22Rv1 (cell line): Measurements from ENCODE around the gene HS2ST1.
"Not testable (repeated sequence)": the region's sequence is repeated elsewhere in the genome, so short reads cannot be mapped to it uniquely, and the experiment has no call there.

ENCODE experiments used
- H3K27ac ChIP-seq: fragments of 450-650 bp; 2 replicates; pipeline ENCODE4 v1.5.1; 2017
- CTCF ChIP-seq: fragments of 450-650 bp; IDR thresholded peaks from 2 replicates; pipeline ENCODE4 v1.5.1; 2017; ENCODE audit warnings: mild to moderate bottlenecking
- ZFX ChIP-seq: fragments of 450-650 bp; IDR thresholded peaks from 2 replicates; pipeline ENCODE4 v1.6.1; 2017; ENCODE audit warnings: antibody characterized with exemption, borderline replicate concordance

Gene HS2ST1

DNA sequence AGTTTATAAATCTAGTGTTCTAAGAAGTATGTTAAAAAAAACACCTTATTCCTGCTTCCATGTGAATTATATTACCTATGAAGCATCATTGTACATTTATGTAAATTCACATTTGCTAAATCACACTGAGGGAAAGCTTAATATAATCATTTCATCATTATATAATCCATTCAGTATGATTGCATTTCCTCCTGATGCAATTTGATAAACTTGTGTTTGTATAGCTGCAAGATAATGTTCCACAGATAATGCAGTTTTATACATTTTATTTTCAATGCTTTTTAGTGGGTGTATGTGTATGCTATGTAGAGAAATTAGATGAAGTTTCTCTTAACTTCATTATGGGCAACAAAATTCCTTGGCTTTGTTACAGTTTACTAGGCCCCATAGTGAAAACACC lies 79.6 kb downstream of the HS2ST1 start:
- no peak overlapping the region for H3K27ac ChIP-seq
- TF ChIP-seq CTCF (no peak), ZFX (no peak)

- H3K27ac ChIP-seq: no peak overlapping the region
- TF ChIP-seq CTCF: no peak
- no peak for TF ChIP-seq ZFX
Observed at GRCh38 chr1:86997538-86997937, 83.1 kb downstream of the HS2ST1 start.

DNA sequence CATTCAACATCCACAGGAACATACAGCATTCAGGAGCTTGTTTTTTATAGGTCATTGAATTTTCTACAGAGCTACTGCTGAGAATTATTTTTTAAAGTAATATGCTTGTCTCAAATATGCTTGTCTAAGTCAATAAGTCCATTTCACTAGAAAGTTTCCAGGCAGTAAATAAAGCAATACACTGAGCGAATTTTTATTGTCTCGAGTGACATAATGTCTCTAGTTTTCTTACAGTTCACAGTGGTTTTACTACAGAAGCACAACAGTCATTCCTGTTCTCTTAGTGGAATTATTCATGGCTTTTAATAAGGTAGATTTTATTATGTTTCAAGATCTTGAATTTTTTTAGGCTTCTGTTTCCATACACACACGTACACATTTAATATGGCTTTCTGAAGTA lies 83.8 kb downstream of the HS2ST1 start:
- H3K27ac ChIP-seq: no peak overlapping the region
- no peak for TF ChIP-seq CTCF
- no peak for TF ChIP-seq ZFX

DNA sequence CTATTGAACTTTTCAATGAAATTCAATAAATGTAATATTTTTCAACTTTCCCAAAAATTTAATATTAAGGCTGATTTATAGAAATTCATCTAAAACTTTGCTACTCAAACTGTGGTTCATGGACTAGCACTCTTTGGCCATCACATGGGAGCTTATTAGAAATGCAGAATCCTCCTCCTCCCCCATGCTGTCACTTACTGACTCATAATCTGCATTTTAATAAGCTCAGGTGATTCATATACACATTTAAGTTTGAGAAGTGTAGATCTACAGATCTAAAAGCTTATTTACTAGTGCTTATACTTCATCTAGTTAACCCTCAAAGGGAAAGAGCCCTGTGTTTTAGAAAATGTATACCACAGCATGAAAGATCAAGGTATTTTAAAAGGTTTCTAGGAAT lies 84.3 kb downstream of the HS2ST1 start:
- TF ChIP-seq ZFX (no peak), CTCF (no peak)
- H3K27ac ChIP-seq: no peak overlapping the region

DNA sequence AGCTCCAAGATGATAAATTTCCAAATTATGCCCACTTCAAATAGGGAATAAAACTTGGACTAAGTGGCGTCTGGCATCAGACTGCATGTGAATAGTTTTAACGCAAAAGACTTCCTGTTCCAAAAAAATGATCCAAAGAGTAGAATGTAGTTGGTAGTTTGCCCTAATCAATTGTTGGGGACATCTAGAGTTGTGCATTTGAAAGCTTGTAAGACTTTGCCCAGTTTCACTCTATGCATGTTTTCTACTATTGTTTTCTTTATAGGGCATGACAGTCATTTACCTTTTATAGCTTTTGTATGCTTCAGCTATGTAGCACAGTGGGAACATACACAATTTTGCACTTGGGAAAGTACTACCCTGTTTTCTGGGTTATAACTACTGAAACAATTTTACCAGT lies 86.0 kb downstream of the HS2ST1 start:
- H3K27ac ChIP-seq: no peak overlapping the region
- no peak for TF ChIP-seq ZFX
- no peak for TF ChIP-seq CTCF

DNA sequence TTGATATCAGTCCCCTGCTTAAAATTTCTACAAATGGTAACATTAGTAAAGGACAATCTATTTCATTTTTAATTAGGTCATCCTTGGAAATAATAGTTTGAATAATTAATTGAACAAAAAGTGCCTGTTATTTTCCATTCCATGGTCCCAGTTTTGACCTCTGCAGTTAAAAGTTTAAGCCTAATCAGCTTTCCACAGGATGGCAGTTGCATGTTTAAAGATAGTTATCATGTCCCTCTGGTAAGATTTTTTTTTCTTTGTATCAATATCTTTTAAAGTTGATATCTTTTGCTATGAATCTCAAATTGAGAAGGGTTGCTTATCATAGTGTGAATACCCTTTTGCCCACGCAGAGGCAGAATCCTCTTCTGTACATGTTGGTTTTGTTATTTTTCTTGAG lies 90.4 kb downstream of the HS2ST1 start:
- TF ChIP-seq CTCF: no peak
- TF ChIP-seq ZFX: no peak

DNA sequence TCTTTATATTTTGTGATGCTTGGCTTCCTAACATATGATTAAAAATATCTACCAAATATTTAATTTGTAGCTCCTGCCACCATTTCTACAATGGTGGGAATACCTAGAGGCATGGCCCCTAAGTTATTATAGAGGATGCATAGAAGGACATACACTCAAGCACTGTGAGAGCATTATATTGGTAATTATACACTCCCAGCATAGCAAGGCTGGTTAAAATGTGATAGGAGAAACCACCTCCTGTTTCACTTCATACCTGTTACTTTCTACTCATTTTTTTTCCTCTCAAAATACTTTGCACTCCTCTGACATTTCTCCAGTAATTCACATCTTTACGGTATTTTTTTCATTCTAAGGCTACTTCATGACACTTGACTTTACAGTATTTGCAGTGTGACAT lies 92.9 kb downstream of the HS2ST1 start:
- TF ChIP-seq CTCF (no peak), ZFX (no peak)
- no peak overlapping the region for H3K27ac ChIP-seq

More for the DNA sequence above, 90.4 kb downstream of the HS2ST1 start:
- no peak overlapping the region for H3K27ac ChIP-seq

DNA sequence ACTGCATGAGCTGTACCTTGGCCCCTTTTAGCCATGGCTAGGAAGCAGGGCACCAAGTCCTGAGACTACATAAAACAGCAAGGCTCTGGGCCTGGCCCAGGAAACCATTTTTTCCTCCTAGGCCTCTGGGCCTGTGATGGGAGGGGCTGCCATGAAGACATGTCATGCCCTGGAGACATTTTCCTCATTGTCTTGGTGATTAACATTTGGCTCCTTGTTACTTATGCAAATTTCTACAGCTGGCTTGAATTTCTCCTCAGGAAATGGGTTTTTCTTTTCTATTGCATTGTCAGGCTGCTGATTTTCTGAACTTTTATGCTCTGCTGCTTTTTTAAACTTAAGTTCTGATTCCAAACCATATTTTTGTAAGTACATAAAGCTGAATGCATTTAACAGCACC lies 99.0 kb downstream of the HS2ST1 start:
- H3K27ac ChIP-seq: not testable (repeated sequence)
